GM21423 (cell line): ENCODE data around the gene ESYT1.
"Not testable (repeated sequence)": the region's sequence is repeated elsewhere in the genome, so short reads cannot be mapped to it uniquely, and the experiment has no call there.

ENCODE experiments used
- ATAC-seq: cut with Tn5 transposase; IDR thresholded peaks from one replicate; pipeline ENCODE4 v1.9.1; 2021; ENCODE audit warnings: mild to moderate bottlenecking, moderate library complexity; ENCODE audit not compliant: unreplicated experiment

The ESYT1 gene

GRCh38 chr12:56104109-56104814, 23.8 kb upstream of the ESYT1 start, which contains the start of gene PA2G4:
PA2G4 (plus strand) TSS chr12:56104559; CDS start chr12:56104738, 179 bp downstream.
- peak; percentile 91 for ATAC-seq

GRCh38 chr12:56104815-56105608, 23.1 kb upstream of the ESYT1 start:
- peak; percentile 7 for ATAC-seq

GRCh38 chr12:56105609-56105902, 22.5 kb upstream of the ESYT1 start:
- no peak for ATAC-seq

DNA sequence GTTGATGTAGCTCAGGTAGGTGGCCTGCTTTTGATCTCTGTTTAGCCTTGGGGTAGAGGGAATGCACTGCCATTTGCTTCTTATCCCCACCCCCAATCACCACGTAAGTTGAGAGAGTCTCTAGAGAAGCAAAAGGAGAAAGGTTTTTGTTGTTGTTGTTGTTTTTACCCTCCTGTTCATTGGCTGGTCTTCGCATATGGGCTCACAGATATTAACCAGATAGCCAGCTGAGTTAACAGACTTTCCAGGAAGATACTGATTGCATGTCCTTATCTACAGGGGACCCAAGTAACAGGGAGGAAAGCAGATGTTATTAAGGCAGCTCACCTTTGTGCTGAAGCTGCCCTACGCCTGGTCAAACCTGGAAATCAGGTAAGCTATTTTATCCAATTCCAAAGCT, 20.8 kb upstream of the ESYT1 start:
- no peak for ATAC-seq

GRCh38 chr12:56110571-56110970, 17.5 kb upstream of the ESYT1 start:
- no peak for ATAC-seq

DNA sequence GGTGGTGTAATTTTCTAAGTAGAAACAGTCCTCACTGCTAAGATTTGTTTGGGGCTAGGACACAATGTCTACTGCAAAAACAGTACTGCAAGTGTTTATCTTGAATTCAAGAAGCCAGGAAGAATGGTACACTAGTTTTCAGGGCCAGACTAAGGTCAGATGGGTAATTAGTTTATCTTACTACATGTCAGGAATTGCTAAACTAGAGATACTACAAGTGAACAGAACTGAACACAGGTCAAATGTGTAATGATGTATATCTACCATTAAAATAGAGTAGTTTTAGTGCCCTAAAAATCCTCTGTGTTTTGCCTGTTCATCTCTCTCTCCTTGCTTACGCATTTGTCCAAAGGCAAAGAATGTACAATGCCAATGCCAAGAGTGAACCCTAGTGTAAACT, 14.0 kb upstream of the ESYT1 start:
- no peak for ATAC-seq

DNA sequence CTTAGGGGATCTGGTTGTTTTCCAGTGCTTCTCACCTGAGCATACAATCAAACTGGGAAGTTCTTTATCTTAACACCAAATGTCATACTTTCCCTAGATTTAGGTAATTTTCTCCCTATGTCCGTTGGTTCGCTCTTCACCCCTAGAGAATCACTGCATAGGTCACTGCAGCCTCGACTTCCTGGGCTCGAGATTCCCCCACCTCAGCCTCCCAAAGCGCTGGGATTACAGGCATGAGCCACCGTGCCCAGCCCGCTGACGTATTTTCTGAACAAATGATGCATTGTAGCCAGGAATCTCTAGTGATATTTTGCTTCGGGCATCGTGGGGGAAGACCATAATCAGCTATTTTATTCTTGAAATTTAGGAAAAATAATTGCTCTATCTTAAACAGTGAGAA, 12.7 kb upstream of the ESYT1 start:
- ATAC-seq = no peak

- ATAC-seq = peak; percentile 36
These were observed 11.6 kb upstream of the ESYT1 start, which contains the start of gene RPL41 for GRCh38 chr12:56116267-56117081. RPL41 (plus strand) TSS chr12:56116633.

DNA sequence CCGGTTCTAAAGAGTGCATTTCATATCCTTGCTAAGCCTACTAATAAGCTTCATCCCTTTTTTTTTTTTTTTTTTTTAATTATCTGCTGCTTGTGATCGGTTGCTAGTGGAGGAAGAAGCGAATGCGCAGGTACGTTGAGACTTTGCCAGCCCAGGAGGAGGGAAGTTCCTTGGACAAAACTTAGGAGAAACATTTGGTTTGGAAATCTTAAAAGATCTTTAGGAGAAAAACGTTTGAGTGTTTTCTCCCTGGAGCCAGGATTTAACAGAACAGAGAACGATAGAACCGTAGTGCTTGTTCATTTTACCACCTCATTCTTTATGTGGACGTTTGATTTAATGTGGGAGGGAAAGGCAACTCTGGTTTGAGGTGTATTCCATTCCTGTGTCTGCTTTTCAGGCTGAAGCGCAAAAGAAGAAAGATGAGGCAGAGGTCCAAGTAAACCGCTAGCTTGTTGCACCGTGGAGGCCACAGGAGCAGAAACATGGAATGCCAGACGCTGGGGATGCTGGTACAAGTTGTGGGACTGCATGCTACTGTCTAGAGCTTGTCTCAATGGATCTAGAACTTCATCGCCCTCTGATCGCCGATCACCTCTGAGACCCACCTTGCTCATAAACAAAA, 10.9 kb upstream of the ESYT1 start:
- ATAC-seq = not testable (repeated sequence)

DNA sequence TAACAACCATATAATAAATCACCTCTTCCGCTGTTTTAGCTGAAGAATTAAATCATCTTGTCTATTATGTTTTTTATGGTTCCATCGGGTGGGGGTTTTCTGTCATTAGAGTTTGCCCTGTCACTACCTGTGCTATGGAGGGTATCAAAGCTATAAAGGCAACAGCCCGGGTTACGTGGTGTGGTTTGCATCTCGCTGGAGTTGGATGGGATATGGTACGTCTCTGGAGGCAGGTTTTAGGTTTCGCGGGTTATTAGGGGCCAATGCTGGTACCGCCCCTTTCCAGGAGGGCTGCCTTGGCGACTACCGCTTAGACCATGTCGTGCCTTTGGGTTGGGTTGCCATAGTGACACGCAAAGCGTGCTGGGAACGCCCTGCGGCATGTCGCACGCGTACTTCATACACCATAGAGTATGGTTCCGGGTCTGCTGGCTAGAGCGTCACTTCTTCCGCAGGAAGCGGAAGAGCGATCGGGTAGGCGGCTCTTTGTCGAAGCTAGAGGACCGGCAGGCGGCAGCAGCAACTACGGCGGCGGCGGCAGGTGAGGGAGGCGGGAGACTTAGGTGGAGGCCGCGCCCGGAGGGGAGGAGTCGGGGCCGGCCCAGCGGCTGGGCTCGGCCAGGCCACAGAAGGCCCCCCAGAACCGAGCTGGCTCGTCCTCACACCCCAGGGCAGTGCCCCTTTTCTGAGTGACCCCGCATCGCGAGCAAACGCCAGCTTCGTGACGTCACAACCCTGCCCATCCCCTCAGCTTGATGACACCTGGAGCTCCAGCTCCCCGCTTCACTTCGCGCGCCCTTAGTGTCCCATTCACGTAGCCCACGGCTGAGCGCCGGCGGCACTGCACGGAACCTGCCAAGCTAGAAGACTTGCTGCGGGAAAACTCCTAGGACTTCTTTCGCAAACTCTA, 10.0 kb upstream of the ESYT1 start, which contains the start of gene ZC3H10:
Gene ZC3H10 (plus strand): TSS at position 489 of the 910 bp plus-strand sequence. CDS start 2,297 bp downstream, outside the sequence.
- ATAC-seq = peak; percentile 83

DNA sequence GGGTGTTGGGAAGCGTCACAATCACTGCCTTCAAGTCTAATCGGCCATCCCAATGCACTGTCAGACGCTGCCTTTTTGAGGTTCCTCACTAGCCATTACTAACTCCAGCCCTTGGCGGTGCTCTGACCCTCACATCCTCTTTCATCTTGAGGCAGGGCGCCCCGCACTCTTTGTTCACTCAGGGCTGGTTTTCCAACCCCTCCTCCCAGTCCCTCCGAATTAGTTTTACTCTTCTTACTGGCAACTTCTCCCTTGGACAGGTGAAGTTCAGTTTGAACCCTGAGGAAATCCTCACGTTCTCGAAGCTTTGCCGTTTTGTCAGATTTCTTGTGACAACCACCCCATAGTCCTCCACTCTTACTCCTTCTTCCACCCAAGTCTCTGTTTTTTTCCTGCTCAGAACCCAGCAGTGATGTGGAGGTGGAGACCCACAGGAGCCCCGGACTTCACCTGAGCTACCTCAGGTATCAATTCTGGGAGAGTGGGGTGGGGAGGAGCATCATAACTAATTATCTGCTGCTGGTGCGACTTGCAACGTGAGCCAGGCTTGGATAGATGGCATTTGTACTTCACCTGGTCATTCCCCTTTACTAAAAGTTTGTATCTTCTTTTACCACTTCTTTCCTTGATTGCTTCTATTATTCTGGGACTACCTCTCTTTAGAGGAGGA, 9.2 kb upstream of the ESYT1 start:
- ATAC-seq = peak; percentile 1

- ATAC-seq = no peak
These were observed 8.7 kb upstream of the ESYT1 start for GRCh38 chr12:56119361-56119796.

DNA sequence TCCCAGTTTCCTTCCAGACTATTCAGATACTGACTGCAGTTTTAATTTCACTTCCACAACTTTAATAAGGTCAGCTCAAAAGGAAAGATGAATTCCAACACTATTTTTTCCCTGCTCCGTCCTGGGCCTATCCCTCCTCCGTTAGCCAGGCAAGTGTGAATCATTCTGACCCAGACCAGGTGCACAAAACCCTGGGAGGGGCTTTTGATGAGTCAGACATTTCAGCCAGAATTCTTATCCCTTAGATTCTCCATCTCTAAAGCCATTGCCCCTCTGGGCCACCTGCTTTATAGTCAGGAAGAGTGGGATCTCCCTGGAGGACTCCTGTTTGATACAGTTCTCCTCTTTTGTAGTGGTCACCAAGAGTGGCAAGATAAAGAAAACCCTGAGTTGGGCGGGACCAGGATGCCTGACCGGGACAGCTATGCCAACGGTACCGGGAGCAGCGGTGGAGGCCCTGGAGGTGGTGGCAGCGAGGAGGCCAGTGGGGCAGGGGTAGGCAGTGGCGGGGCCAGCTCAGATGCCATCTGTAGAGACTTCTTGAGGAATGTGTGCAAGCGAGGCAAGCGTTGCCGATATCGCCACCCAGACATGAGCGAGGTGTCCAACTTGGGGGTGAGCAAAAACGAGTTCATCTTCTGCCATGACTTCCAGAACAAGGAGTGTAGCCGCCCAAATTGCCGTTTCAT, 7.8 kb upstream of the ESYT1 start:
- no peak for ATAC-seq

- no peak for ATAC-seq
These were observed 6.7 kb upstream of the ESYT1 start for GRCh38 chr12:56121204-56121870.

DNA sequence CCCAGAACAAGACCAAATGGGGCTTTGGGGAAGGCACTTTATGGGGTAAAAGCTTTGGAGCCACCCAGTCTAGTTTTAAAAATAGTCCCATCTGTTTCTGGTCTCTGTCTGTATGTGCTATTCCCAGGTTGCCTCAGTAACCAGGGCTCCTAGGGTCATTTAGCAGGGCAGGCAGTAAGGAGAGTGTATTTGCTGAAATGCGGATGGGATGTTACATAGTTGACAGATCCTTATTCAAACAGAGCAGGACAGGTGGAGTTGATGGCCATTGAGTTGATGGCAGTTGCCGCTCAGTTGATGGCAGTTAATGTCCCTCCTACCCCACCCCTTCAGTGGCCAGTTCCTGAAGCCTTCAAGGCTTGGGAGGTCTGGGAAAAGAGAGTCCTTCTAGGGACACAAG, 5.4 kb upstream of the ESYT1 start:
- no peak for ATAC-seq

DNA sequence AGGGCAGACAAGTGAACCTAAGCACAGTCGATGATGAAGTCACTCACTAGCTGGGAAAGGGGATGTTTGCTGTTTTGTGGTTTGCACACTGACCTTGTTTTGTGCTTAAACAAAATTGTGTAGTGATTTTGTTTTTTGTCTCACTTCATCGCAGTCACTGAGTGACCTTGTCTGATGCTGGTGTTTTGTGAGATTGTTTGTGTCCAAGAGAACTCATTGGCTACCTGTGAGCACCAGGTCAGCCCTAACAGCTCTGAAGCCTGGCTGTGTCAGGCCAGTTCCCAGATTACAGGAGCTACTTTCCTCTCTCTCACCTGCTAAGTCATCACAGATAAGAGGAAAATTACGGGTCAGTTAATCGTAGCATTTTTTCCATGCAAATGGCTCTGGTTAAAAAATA, 3.9 kb upstream of the ESYT1 start:
- ATAC-seq = no peak

DNA sequence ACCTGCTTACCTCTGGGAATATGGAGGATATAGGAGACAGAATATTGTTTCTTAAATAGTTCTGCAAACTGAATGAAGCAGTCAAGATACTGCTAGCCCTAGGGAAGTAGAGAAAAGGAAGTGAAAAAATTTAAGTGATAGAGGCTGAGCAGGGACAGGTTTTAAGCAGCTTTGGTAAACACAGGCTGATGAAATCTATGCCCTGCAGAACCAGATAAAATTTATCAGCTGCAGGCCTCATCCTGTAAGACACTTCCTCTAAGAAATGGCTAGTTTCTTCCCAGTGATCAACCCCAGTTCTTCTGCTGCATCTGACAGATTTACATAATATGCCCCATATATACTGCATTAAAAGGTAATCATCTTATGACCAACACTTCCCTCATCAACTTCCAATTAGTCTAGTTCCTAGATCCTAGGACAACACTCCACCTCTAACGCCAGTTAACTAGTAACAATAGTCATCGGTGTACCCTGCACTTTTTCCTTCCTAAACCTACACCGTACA, 1.3 kb upstream of the ESYT1 start:
- no peak for ATAC-seq

DNA sequence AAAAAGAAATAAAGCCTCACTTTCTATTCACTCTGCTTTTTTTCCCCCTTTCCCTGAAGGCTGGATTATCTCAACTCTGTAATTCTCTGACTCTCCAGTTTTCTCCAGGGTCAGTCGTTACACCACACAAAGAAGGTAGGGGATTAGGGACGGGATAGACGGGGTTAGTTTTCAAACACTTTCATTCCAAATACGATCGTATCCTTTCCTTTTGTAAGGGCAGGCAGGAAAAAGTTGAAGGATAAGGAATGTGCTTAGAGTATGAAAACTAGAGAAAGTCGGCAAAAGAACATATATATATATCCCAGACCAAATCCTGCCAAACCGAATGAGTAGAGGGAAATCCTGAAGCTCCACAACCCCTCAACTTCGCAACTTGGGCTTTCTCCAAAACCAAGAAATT, 581 bp upstream of the ESYT1 start:
- no peak for ATAC-seq
